Stimulated activated CD4-positive, alpha-beta T cell treated with anti-CD3 and anti-CD28 coated beads, TNF-alpha, amount 100 ng/mL, for 48 hours (primary cell): ENCODE measurements around the gene GINS3.

Source experiments
- DNase-seq, 3 donors: peaks; one replicate each; pipeline ENCODE4 v3.0.0-alpha.2; 2020; ENCODE audit warnings: low read depth in 3 of 3

Gene GINS3

GRCh38 chr16:58392215-58393137 is at the start of gene GINS3:
Gene GINS3, plus strand, starts transcription at chr16:58392471. Its CDS starts 131 bp downstream, at chr16:58392602.
- peak; percentile 72 to 88 (median 81) for DNase-seq

GRCh38 chr16:58343562-58343961 is 48.7 kb upstream of the GINS3 start:
- DNase-seq = no peak

GRCh38 chr16:58345574-58346354 is 46.5 kb upstream of the GINS3 start:
- no peak for DNase-seq

GRCh38 chr16:58346831-58347371 is 45.4 kb upstream of the GINS3 start:
- DNase-seq = no peak

- DNase-seq = no peak
Measured at GRCh38 chr16:58348986-58349385, 43.3 kb upstream of the GINS3 start.

GRCh38 chr16:58352690-58353089 is 39.6 kb upstream of the GINS3 start:
- DNase-seq = no peak

- no peak for DNase-seq
Measured at GRCh38 chr16:58360041-58360634, 32.1 kb upstream of the GINS3 start.

- DNase-seq = no peak
Measured at GRCh38 chr16:58361726-58362125, 30.5 kb upstream of the GINS3 start.

GRCh38 chr16:58363746-58364393 is 28.4 kb upstream of the GINS3 start:
- DNase-seq = no peak

GRCh38 chr16:58365623-58366022 is 26.6 kb upstream of the GINS3 start:
- no peak for DNase-seq

GRCh38 chr16:58366247-58367031 is 25.8 kb upstream of the GINS3 start:
- DNase-seq = no peak

GRCh38 chr16:58367252-58367651 is 25.0 kb upstream of the GINS3 start:
- DNase-seq = no peak

GRCh38 chr16:58371841-58372240 is 20.4 kb upstream of the GINS3 start:
- DNase-seq = no peak

GRCh38 chr16:58375386-58375785 is 16.9 kb upstream of the GINS3 start:
- no peak for DNase-seq

- no peak for DNase-seq
Measured at GRCh38 chr16:58377932-58378331, 14.3 kb upstream of the GINS3 start.

GRCh38 chr16:58378401-58378800 is 13.9 kb upstream of the GINS3 start:
- no peak for DNase-seq

GRCh38 chr16:58379736-58380135 is 12.5 kb upstream of the GINS3 start:
- no peak for DNase-seq

- DNase-seq = no peak
Measured at GRCh38 chr16:58381661-58382060, 10.6 kb upstream of the GINS3 start.

- DNase-seq = no peak
Measured at GRCh38 chr16:58384437-58385055, 7.7 kb upstream of the GINS3 start.

GRCh38 chr16:58385218-58385773 is 7.0 kb upstream of the GINS3 start:
- no peak for DNase-seq
